Fibroblast of skin of back (primary cell): ENCODE results near the gene OR2A2.

Source experiments
- DNase-seq: peaks from one replicate; pipeline ENCODE4 v3.0.0-alpha.2; 2013

OR2A2 gene

DNA sequence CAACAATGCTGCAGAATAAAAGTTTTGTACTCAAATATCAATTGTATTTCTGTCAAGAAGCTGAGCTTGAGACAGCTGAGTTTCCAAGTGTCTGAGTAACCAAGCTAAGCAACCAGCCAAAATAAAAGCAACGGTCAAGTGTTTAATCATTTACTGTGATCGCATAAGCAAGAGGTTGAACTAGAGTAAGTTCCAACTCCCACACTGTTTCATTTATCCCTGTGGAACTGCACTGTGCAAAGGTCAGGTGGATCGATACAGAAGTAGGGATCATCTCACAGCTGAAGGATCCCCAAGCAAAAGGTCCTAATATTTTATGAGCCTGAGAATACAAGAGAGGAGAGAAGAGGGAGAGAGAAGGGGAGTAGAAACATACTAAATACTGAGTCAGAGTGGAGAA, 35.0 kb downstream of the OR2A2 start:
- DNase-seq, result no peak

DNA sequence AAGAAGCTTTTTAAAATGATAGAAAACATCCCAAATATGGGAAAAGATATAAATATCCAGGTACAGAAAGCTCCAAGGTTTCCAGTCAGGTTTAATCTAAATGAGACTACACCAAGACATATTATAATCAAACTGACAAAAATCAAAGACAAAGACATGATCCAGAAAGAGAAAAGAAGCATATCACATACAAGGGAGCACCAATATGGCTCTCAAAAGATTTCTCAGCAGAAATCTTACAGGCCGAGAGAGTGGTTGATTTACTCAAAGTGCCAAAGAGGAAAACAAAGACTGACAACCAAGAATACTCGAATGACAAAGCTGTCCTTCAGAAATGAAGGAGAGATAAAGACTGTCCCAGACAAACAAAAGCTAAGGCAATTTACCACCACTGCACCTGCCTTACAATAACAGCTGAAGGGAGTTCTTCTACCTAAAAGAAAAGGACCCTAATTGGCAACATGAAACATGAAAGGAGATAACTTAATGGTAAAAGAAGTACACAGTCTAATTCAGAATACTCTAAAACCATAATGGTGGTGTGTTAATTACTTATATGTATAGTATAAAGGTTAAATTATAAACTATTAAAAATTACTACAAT, 38.9 kb downstream of the OR2A2 start:
- DNase-seq, result no peak

DNA sequence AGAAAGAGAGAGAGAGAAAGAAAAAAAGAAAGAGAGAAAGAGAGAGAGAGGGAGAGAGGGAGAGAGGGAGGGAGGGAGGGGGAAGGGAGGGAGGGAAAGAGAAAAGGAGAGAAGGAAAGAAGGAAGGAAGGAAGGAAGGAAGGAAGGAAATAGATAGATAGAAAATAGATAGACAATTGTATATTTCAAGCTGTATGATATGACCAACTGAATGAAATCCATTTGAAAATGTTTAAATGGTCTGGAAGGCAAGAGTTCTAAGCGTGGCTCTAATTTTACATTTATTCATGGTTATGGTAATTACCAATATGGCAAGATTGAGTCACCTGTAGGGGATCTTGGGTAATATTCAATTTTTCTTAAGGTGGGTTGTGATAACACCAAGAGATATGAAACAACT, 49.5 kb downstream of the OR2A2 start:
- no peak for DNase-seq
